ENCODE results near the gene TRAF1.

DNA sequence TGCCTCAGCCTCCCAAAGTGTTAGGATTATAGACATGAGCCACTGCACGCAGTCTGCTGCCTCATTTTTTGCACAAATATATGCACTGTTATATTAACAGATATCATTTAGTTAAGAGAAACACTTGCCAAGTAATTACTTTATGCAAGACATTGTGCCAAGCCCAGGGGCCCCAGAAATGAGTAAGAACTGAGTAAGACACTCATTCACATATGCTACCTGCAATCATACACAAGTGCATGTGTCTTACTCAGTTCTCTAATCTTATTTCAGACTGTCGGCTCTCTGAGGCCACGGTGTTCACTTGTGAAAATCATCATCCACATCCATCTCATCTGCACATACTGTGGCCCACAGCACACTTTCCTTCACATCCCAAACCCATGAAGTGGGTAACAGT, 16.0 kb downstream of the TRAF1 start:
- TF ChIP-seq, protein P1, sequence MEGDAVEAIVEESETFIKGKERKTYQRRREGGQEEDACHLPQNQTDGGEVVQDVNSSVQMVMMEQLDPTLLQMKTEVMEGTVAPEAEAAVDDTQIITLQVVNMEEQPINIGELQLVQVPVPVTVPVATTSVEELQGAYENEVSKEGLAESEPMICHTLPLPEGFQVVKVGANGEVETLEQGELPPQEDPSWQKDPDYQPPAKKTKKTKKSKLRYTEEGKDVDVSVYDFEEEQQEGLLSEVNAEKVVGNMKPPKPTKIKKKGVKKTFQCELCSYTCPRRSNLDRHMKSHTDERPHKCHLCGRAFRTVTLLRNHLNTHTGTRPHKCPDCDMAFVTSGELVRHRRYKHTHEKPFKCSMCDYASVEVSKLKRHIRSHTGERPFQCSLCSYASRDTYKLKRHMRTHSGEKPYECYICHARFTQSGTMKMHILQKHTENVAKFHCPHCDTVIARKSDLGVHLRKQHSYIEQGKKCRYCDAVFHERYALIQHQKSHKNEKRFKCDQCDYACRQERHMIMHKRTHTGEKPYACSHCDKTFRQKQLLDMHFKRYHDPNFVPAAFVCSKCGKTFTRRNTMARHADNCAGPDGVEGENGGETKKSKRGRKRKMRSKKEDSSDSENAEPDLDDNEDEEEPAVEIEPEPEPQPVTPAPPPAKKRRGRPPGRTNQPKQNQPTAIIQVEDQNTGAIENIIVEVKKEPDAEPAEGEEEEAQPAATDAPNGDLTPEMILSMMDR (IDR thresholded peaks at IDR 0.05) = no peak
- no peak for TF ChIP-seq POLR2A (IDR thresholded peaks at IDR 0.05)
